HepG2 (cell line): Measurements from ENCODE around the gene LAMTOR2. TPM values are rescaled to one million over a fixed set of nuclear protein-coding genes. Genes with fewer than 3 reads are reported as not detected.

Experiments
- EP300 ChIP-seq, 3 experiments: sonication (generic) in 1 of 3; formaldehyde crosslinking in 1 of 3; IDR thresholded peaks; 2 replicates each; pipeline versions ENCODE4 v1.5.1 to v1.6.1; 2011 to 2020; ENCODE audit warnings: low read depth in 2 of 3, low read length in 2 of 3, borderline replicate concordance in 1 of 3, improper control_type of control experiment in 1 of 3, mild to moderate bottlenecking in 1 of 3, missing genetic modification reagents in 1 of 3, moderate library complexity in 1 of 3
- KDM5A ChIP-seq: fragments of 200-600 bp; sonication (generic); IDR thresholded peaks from 2 replicates; pipeline ENCODE4 v1.7.0; 2018; ENCODE audit warnings: antibody characterized with exemption, mild to moderate bottlenecking, low read length, borderline replicate concordance
- NRL ChIP-seq: sonication (generic); formaldehyde crosslinking; IDR thresholded peaks from 2 replicates; pipeline ENCODE4 v1.5.0; 2020; ENCODE audit warnings: missing genetic modification reagents, mild to moderate bottlenecking, moderate library complexity, borderline replicate concordance
- SPEN ChIP-seq: sonication (generic); formaldehyde crosslinking; IDR thresholded peaks from 2 replicates; pipeline ENCODE4 v1.5.1; 2020; ENCODE audit warnings: low read depth, mild to moderate bottlenecking, missing genetic modification reagents
- ZBTB7A ChIP-seq: sonication (generic); formaldehyde crosslinking; IDR thresholded peaks from 2 replicates; pipeline ENCODE4 v1.8.0; 2022; ENCODE audit warnings: mild to moderate bottlenecking, missing genetic modification reagents
- ZC3H13 ChIP-seq: sonication (generic); formaldehyde crosslinking; IDR thresholded peaks from 2 replicates; pipeline ENCODE4 v1.8.1; 2023; ENCODE audit warnings: mild to moderate bottlenecking, missing genetic modification reagents, moderate library complexity
- ZNF274 ChIP-seq: sonication (generic); formaldehyde crosslinking; IDR thresholded peaks from 2 replicates; pipeline ENCODE4 v1.5.1; 2020; ENCODE audit warnings: mild to moderate bottlenecking, missing genetic modification reagents
- ZNF335 ChIP-seq: sonication (generic); formaldehyde crosslinking; IDR thresholded peaks from 2 replicates; pipeline ENCODE4 v1.4.0; 2020; ENCODE audit warnings: missing genetic modification reagents
- ZNF354B ChIP-seq: sonication (generic); formaldehyde crosslinking; IDR thresholded peaks from 2 replicates; pipeline ENCODE4 v1.8.0; 2022; ENCODE audit warnings: mild to moderate bottlenecking, missing genetic modification reagents
- ZNF772 ChIP-seq: sonication (generic); formaldehyde crosslinking; IDR thresholded peaks from 2 replicates; pipeline ENCODE4 v1.5.0; 2020; ENCODE audit warnings: mild to moderate bottlenecking, missing genetic modification reagents
- polyA plus RNA-seq, 8 experiments: library from polyadenylated mRNA; depleted of rRNA in 3 of 8; stranded (reverse) in 7 of 8; unstranded in 1 of 8; fragments of >200 nt; fragmentation: Illumina TruSeq in 4 of 8; extraction: Trizol in 4 of 8; gene quantifications; 2 replicates each; pipeline versions ENCODE4 v1.2.1 to v1.2.3, GENCODE V29; 2011 to 2016; ENCODE audit warnings: low read depth in 4 of 8, missing spikeins in 1 of 8, mixed read lengths in 1 of 8; ENCODE audit not compliant: insufficient read depth in 1 of 8
- total RNA-seq, 5 experiments: library from RNA; depleted of rRNA; stranded (reverse); fragments of >200 nt; fragmentation: Illumina TruSeq; extraction: Trizol; gene quantifications; 2 replicates each; pipeline ENCODE4 v1.2.3, GENCODE V29; 2016; ENCODE audit warnings: low read depth in 1 of 5
- TF ChIP-seq, protein P1 (sequence below): IDR thresholded peaks from 2 replicates; pipeline ENCODE4 v1.6.1; 2016; ENCODE audit warnings: missing compliant biosample characterization, missing genetic modification reagents, borderline replicate concordance
- TF ChIP-seq, protein P2 (sequence below): sonication (generic); formaldehyde crosslinking; IDR thresholded peaks from 2 replicates; pipeline ENCODE4 v1.5.0; 2020; ENCODE audit warnings: missing genetic modification reagents
- TF ChIP-seq, protein P3 (sequence below): sonication (generic); formaldehyde crosslinking; IDR thresholded peaks from 2 replicates; pipeline ENCODE4 v1.4.0; 2020; ENCODE audit warnings: mild to moderate bottlenecking, missing genetic modification reagents
- TF ChIP-seq, protein P4 (sequence below): sonication (generic); formaldehyde crosslinking; conservative IDR thresholded peaks from 2 replicates; pipeline ENCODE4 v1.4.0; 2020; ENCODE audit warnings: missing genetic modification reagents
- TF ChIP-seq, protein P5 (sequence below): fragments of 450-650 bp; IDR thresholded peaks from 2 replicates; pipeline ENCODE4 v1.6.1; 2017
- TF ChIP-seq, protein P6 (sequence below): IDR thresholded peaks from 2 replicates; pipeline ENCODE4 v1.6.1; 2012; ENCODE audit warnings: inconsistent platforms
- TF ChIP-seq, protein P7 (sequence below), 2 experiments: fragments of 450-650 bp in 1 of 2; sonication (generic) in 1 of 2; formaldehyde crosslinking; IDR thresholded peaks; 2 replicates each; pipeline versions ENCODE4 v1.5.0 to v1.8.0; 2020 to 2022; ENCODE audit warnings: mild to moderate bottlenecking in 1 of 2, missing genetic modification reagents in 1 of 2

The LAMTOR2 gene
- total and polyA plus RNA-seq, 2 of the 13 experiments (the other 11 are each of a cell fraction or from before 2014, with no cell fraction given), result 36.5 to 66.4 TPM

DNA sequence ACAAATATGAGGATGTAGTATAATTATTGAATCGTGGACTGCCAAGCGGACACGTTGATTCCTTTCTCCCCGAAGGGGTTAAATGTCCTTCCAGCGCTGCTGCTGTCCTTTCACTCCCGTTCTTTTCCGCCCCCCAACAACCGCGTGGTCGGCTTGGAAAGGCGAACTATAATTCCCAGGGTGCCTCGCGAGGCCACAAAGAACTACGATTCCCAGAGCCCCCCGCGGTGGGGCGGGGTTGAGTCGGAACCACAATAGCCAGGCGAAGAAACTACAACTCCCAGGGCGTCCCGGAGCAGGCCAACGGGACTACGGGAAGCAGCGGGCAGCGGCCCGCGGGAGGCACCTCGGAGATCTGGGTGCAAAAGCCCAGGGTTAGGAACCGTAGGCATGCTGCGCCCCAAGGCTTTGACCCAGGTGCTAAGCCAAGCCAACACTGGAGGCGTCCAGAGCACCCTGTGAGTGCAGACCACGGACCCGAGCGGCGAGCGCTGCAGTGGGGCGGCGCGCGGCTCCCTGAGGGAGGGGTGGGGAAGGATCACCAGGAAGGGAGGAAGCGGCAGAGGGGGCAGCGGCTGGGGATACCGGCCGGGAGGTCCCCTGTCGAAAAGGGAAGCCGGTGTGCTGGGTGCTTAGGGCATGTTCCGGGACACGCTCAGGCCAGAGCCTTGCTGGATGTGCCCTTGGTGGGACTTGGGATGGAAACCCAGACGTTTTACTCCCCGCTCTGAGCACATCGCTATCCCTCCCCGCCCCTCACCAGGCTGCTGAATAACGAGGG lies at the start of gene LAMTOR2 (continued):
- TF ChIP-seq, protein P1, sequence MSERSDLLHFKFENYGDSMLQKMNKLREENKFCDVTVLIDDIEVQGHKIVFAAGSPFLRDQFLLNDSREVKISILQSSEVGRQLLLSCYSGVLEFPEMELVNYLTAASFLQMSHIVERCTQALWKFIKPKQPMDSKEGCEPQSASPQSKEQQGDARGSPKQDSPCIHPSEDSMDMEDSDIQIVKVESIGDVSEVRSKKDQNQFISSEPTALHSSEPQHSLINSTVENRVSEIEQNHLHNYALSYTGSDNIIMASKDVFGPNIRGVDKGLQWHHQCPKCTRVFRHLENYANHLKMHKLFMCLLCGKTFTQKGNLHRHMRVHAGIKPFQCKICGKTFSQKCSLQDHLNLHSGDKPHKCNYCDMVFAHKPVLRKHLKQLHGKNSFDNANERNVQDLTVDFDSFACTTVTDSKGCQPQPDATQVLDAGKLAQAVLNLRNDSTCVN (CRISPR knock-in tag), result 0 out of 2 replicates have a peak, but pooled peaks have one; percentile 26
- TF ChIP-seq ZC3H13 (CRISPR knock-in tag) (peak; percentile 58; the same call in 1 of the 2 replicates), ZNF335 (CRISPR knock-in tag) (peak; percentile 85; the same call in 1 of the 2 replicates), ZBTB7A (CRISPR knock-in tag) (no peak), EP300 (IDR thresholded peaks at IDR 0.05; ENCODE audit: low read depth in 2 of 2, low read length in 2 of 2) (peak in 1 of 2 experiments; percentile 36; a peak in 1 of 4 replicates), EP300 (CRISPR knock-in tag; IDR thresholded peaks at IDR 0.05; ENCODE audit: borderline replicate concordance) (no peak; the same call in 1 of the 2 replicates), ZNF354B (CRISPR knock-in tag) (0 out of 2 replicates have a peak, but pooled peaks have one; percentile 11), NRL (CRISPR knock-in tag) (peak; percentile 96), KDM5A (no peak; the same call in 1 of the 2 replicates), ZNF772 (CRISPR knock-in tag) (peak; percentile 55; the same call in 1 of the 2 replicates), SPEN (CRISPR knock-in tag) (peak; percentile 75), ZNF274 (CRISPR knock-in tag) (peak; percentile 54; the same call in 1 of the 2 replicates)
- TF ChIP-seq, protein P2, sequence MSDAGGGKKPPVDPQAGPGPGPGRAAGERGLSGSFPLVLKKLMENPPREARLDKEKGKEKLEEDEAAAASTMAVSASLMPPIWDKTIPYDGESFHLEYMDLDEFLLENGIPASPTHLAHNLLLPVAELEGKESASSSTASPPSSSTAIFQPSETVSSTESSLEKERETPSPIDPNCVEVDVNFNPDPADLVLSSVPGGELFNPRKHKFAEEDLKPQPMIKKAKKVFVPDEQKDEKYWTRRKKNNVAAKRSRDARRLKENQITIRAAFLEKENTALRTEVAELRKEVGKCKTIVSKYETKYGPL (CRISPR knock-in tag), result no peak
- TF ChIP-seq, protein P3, sequence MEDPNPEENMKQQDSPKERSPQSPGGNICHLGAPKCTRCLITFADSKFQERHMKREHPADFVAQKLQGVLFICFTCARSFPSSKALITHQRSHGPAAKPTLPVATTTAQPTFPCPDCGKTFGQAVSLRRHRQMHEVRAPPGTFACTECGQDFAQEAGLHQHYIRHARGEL (CRISPR knock-in tag), result no peak
- TF ChIP-seq, protein P4, sequence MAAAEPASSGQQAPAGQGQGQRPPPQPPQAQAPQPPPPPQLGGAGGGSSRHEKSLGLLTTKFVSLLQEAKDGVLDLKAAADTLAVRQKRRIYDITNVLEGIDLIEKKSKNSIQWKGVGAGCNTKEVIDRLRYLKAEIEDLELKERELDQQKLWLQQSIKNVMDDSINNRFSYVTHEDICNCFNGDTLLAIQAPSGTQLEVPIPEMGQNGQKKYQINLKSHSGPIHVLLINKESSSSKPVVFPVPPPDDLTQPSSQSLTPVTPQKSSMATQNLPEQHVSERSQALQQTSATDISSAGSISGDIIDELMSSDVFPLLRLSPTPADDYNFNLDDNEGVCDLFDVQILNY, result peak; percentile 48; the same call in 1 of the 2 replicates
- TF ChIP-seq, protein P5, sequence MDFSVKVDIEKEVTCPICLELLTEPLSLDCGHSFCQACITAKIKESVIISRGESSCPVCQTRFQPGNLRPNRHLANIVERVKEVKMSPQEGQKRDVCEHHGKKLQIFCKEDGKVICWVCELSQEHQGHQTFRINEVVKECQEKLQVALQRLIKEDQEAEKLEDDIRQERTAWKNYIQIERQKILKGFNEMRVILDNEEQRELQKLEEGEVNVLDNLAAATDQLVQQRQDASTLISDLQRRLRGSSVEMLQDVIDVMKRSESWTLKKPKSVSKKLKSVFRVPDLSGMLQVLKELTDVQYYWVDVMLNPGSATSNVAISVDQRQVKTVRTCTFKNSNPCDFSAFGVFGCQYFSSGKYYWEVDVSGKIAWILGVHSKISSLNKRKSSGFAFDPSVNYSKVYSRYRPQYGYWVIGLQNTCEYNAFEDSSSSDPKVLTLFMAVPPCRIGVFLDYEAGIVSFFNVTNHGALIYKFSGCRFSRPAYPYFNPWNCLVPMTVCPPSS, result no peak
- TF ChIP-seq, protein P6, sequence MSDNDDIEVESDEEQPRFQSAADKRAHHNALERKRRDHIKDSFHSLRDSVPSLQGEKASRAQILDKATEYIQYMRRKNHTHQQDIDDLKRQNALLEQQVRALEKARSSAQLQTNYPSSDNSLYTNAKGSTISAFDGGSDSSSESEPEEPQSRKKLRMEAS, result peak; percentile 96
- TF ChIP-seq, protein P7, sequence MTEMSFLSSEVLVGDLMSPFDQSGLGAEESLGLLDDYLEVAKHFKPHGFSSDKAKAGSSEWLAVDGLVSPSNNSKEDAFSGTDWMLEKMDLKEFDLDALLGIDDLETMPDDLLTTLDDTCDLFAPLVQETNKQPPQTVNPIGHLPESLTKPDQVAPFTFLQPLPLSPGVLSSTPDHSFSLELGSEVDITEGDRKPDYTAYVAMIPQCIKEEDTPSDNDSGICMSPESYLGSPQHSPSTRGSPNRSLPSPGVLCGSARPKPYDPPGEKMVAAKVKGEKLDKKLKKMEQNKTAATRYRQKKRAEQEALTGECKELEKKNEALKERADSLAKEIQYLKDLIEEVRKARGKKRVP (CRISPR knock-in tag; IDR thresholded peaks at IDR 0.05), result peak in 1 of 2 experiments; percentile 58; a peak in 1 of 4 replicates
